Ramos (cell line): ENCODE results near the gene HSD17B8.

Experiments used
- in situ Hi-C: fragments of 300-500 bp; cut with MboI; formaldehyde crosslinking; loops from one replicate; pipeline ENCODE4 v1.14.3; 2022; ENCODE audit warnings: low sequenced_read_pairs; ENCODE audit not compliant: unreplicated experiment

The HSD17B8 gene

DNA sequence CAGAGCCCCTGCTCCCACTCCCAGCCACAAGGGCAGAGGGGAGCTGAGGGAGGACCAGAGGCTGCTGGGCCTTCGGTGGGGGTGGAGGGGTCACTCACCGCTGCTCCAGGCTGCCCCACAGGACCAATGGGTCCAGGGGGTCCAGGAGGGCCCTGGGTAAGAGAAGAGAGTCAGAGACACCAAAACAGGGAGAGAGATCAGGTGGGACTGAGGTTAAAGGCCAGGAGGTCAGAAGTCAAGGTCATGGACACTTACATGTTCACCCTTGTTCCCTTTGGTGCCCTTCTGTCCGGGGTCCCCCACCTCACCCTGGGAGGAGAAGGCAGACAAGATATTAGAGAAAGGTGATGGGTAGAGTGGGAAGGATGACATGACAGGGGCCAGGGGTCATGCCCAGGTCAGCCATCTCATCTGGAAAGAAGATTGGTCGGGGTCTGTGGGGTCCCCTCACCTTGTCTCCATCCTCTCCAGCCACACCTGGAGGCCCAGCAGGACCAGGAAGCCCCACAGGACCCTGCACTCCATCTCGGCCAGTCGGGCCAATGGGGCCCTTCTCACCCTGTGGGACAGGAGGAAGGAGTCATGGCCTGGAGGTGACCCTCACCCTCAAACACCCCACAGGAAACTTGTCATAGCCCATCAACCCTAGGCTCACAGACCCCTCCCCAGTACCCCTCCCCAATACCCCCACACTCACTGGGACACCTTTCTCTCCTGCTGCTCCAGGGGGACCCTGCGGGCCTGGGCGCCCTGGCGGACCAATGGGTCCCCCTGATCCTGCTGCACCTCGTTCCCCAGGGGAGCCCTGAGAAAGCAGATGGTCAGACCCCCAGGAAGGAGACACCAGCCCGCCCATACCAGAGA lies 33.2 kb upstream of the HSD17B8 start:
- in situ Hi-C loops: no loop called here

DNA sequence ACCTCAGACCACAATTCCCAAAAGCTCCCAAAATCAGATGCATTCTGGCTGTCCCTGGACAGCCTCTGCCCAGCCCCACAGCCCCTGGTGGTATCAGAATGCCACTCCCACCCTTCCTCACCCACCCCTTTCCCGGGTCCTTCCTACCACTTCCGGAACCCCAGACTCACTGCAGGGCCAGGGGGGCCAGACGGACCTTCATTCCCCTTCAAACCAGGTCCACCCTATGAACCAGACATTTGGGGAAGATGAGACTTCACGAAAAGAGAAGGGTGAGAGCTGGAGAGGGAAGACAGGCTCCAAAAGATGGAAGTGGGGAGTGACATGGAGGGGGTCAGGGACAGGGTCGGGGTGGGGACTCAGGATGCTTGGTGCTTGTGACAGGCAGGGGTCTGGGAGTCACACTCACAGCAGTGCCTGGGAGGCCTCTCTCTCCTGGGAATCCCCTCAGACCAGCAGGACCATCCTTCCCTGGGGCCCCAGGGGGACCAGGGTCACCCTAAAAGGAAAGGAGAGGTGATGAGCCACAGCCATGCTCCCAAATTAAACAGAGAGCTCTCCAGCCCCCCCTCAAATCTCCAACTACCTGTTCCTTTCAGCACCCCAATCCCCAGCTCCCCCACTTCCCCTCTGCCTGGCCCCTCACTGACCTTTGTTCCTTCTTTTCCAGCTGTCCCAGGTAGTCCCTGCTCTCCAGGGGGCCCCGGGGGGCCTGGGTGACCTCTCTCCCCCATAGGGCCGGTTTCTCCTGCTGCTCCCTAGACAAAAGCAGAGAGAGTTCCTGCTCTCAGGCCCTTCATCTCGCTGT lies 32.4 kb upstream of the HSD17B8 start:
- in situ Hi-C loops: no loop called here

DNA sequence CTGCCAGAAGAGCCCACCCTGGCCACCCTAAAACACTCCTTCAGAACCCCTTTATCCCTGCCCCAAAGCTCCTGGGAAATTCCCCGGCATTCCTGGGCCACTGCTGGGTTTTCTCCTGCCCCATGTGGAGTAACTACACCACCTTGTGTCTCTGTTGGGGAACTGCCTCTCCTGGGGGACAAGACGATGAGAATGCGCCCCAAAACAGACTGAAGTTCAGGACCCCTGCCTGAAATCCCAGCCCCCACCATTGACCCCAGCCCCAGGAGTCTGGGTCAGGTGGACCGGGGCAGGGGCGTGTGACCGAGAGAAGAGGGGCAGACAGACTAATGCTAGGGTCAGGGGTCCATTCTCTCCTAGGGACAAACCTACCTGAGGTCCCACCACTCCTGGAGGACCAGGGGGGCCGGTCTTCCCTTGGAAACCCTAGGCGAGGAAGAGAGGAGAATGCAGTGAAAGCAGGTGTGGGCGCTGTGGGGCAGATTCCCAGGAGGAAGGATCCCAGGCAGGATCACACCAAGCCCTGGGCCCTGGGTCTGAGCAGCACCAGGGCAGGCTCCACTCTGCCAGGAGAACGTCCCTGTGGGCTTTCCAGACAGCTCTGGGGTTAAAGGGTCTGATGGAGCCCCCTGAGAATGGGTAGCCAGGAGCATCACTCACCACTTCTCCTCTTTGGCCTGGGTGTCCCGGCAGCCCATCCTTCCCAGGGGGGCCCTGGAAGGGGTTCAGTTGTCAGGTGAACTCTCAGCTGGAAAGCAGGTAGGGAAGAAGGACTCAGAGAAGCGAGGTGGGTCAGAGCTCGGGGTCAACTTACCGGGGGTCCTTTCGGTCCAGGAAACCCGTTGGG lies 31.5 kb upstream of the HSD17B8 start:
- in situ Hi-C loops: no loop called here

DNA sequence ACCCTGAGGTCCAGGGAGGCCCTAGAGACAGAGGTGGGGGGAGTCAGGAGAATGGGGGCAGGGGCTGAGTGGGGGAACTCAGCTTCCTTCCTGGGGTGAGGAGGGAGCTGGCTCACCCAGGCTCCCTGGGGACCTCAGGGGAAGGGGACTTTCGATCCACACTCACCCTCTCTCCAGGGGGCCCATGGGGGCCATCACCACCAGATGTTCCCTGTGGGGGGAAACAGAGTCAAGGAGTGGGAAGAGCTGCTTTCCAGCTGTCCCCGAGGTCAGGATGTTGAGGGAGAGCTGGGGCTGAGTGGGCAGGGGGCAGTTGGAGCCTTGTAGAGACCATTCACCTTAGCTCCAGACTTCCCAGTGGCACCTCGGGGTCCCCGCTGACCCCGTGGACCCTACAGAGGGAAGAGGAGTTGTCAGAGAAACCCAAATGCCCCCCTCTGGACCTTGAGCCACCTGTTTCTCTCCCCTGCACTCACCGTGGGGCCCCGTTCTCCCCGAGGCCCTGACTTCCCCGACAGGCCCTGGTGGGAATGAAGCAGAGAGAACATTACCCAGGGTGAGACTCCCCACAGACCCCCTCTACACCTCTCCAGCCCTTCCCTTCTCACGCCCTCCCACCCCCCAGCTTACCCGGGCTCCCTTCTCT lies 30.8 kb upstream of the HSD17B8 start:
- in situ Hi-C loops: no loop called here

DNA sequence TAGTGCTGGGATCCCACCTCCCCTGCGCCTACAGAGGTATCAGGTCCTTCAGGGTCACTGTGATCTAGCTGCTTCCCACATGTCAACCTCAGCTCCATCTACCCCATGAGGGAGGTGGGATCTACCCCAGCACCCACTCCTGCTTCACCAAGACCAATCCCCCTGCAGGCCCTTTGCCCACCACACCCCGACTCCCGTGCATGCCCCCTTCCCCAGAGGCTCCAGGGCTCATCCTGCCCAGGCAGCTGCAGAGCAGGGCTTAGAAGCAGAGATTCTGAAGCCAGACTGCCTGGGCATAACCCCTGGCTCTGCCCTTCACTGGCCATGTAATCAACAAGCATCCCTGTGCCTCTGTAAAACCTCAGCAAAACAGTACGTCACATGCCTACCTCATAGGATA lies 29.7 kb upstream of the HSD17B8 start:
- in situ Hi-C loops: no loop called here

DNA sequence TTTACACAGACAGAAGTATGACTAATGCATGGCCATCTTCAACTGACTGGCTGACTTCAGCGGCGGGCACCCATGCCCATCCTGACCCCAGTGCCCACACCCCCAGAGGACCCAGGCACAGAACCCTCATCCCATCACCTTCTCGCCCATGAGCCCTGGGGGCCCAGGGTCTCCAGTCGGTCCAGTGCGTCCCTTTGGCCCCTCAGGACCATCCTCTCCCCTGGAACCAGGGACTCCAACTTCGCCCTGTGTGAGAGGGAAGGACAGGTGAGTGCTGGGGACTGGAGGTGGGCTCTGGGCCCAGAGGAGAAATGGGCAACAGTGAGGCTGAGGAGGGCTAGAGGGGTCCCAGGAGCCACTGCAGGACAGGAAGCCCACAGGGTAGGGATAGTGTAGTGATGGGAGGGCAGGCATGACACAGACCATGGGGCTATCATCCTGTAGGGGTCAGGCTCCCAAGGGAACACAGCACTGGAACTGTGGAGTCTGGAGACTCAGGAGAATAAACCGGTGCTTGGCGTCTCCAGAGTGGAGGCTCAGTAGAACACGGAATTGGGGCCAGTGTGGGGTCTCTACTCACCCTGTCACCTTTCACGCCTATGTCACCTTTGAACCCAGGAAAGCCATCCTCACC lies 28.9 kb upstream of the HSD17B8 start:
- in situ Hi-C loops: no loop called here

DNA sequence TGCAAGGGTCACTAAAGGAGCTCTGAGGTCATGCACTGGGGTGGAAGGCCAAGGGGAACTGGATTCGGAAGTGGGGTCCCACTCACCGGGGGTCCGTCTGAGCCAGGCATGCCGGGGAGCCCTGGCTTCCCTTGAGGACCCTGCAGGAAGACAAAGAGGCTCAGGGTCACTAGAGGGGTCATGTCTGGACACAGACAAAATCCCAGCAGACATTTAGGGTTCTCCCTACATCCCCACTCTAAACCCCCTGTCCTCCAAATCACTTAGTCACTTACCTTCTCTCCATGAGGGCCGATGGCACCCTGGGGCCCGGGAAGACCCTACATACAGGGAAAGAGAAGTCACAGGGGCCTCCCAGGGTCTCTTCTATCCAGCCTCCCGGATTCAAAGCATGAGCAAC lies 27.5 kb upstream of the HSD17B8 start:
- in situ Hi-C loops: no loop called here

DNA sequence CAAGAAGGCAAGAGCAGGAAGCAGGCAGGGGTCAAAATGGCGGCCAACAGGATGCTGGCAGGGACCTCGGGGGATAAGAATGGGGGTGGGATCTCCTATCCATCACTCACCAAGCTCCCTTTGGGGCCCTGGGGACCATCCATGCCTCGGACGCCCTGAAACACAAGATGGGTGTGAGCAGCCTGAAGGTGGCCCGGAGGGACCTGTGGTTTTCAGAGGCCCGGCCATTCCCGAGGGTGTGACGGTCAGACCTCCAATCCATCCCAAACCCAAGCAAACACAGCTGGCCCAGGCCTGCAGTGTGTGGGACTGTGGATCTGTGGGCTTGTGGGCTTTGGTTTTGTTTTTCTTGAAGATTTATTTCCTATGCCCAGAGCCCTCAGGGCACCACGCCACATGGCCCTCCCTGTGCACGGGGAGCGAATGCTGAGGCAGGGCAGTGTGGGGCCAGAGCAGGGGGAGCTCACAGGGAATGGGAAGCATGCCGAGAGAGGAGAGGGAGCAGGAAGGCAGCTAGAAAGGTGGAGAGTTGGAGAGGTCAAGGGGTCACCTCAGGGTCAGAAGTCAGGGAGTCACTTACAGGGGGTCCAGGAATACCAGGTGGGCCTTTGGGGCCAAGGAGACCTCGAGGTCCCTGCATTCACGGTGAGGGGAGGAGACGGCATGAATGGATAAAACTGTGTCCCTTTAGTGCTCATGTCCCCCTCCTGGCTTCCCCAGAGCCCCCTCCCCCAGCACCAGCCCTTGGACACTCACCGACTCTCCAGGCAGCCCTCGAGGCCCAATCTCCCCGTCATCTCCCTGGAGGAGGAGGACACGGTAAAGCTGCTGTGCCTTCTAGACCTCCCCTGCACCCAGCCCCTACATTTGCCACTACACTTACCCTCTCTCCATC lies 26.7 kb upstream of the HSD17B8 start:
- in situ Hi-C loops: no loop called here

DNA sequence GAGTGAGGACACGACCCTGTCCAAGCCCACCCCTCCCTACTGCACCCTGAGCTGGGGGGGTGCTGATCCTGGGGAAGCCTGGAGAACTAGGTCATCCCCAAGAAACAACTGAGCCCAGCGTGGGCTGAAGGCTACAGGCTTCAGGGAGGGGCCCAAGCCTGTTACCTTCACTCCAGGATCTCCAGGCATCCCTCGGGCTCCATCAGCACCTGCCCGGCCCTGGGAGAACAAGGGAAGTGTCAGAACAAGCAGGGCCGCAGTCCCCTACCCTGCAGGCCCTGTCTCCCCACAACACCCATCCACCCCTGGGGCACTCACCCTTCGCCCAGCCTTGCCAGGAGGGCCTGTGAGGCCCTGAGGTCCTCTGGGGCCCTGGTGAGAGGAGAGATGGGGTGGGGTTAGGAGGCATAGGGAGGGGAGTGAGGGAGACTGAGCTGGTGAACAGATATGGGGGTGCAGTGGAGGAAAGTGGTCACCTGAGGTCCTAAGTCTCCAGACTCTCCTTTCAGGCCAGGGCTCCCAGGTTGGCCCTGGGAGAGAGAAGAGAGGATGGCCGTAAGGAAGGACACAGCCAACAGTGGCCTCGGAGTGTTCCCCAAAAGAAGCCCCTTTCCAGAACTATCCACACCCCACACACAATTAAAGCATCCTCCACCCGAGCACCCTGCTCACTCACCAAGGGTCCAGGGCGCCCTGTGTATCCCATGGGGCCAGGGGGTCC lies 25.5 kb upstream of the HSD17B8 start:
- in situ Hi-C loops: no loop called here

DNA sequence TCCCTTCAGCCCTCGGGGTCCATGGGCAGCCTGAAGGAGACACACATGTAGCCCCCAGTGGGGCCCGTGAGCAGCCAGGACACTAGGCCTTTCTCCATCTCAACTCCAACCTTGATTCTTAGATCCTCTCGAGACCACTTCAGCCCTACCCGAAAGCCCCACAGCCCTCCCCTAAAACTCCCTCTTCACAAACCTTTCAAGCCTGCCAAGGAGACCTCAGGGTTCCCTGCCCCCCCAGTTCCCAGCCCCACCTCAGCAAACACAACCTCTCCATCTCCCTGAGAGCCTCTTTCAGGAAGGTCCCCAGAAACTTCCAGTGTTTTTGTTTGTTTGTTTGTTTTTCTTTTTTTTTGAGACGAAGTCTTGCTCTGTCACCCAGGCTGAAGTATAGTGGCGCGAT lies 23.3 kb upstream of the HSD17B8 start:
- in situ Hi-C loops: no loop called here

DNA sequence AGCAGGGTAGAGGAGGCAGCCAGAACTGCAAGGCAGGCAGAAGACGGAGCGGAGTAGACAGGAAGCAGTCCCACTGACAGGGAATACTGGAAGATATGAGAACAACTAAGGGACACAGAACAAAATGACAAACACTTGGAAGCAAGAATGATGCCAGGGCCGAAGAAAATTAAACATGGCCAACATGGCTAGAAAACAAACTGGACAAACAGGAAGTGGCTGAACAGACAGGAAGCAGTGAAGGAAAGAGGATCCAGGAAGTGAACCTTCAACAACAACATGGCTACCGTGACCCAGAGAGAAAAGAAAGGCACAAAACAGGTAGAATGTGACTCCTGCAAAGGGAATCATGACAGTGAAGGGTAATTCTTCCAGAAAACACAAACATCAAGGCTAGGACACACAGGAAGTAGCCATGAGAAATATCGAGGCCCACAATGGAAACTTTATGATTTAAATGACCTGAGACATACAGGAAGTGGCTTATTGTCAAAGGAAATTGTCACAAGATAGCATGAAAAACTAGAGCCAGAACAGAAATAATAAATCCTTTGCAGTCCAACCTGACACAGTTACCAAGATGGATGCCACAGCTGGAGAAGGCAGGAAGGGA lies 21.3 kb upstream of the HSD17B8 start:
- in situ Hi-C loops: no loop called here

DNA sequence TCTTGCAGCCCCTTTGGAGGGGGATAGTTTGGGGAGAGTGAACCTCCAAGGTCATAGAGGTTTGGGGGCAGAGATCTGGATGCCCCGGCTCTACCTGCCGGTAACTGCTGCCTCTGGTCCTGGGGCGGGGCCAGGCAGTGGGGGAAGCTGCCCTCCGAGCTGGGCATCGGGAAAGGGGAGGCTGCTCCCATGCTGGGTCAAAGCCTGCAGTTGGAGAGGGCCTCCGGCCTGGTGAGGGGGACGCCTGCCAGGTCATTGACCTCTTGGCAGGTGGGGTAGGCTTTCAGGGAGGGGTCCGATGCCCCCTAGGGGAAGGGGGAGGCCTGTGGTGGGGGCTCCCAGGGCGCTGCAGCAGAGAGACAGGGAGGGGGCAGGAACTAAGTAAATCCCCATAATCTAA lies 19.3 kb upstream of the HSD17B8 start:
- in situ Hi-C loops: no loop called here

DNA sequence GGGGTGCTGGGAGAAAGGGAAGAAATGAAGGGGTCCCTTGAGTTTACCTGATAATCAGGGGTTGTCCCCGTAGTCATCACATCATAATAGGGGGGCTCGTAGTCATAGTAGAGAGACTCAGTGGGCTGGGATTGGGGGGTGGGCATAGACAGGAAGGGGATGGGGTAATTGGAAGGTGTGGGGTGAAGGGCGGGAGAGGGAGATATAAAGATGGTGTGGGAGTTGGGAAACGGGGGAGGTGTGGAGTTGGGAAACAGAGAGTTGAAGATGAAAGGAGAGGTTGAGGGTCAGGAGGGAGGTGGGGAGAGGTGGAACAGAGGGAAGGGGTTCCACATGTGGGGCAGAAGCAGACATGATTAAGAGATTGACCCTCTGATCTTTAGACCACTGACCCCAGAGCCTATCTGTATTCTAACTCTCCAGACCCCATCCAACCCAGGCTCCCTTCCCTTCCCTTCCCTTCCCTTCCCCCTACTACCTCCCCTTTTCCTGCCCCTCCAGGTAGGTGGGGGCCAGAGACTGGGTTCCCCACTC lies 18.7 kb upstream of the HSD17B8 start:
- in situ Hi-C loops: no loop called here

DNA sequence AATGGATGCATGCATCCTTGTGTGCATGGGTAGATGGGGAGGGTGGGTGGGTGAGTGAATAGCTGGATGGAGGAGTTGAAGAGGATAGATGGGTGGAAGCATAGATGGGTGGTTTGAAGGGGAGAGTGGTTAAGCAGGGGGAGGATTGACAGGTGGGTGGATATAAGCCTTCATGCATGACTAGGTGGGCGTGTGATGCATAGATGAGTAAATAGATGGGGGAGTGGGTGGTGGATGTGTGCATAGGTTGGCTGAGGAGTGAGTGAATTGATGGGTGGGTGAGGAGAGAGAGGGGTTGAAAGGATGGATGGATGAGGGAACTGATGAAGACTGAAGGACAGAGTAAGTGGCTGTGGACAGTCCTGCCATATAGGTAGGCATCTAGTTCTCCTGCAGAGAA lies 16.6 kb upstream of the HSD17B8 start:
- in situ Hi-C loops: no loop called here

DNA sequence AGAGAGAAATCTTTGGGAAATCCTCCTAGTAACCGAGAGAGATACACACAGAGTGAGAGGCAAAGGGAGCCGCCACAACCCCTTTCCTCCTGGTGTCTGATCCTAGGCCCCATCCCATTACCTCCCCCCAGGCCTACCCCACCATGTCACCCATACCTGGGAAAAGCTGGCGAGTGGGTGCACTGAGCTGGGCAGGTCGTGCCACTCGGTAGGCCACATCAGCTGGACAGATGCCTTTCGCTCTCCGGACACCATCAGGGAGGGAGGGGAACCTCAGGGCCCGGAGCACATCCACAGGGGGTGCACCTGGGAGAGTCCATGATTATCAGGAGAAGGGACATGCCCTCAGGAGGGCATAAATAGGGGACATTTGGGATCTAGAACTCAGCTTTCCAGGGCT lies 15.3 kb upstream of the HSD17B8 start:
- in situ Hi-C loops: no loop called here

DNA sequence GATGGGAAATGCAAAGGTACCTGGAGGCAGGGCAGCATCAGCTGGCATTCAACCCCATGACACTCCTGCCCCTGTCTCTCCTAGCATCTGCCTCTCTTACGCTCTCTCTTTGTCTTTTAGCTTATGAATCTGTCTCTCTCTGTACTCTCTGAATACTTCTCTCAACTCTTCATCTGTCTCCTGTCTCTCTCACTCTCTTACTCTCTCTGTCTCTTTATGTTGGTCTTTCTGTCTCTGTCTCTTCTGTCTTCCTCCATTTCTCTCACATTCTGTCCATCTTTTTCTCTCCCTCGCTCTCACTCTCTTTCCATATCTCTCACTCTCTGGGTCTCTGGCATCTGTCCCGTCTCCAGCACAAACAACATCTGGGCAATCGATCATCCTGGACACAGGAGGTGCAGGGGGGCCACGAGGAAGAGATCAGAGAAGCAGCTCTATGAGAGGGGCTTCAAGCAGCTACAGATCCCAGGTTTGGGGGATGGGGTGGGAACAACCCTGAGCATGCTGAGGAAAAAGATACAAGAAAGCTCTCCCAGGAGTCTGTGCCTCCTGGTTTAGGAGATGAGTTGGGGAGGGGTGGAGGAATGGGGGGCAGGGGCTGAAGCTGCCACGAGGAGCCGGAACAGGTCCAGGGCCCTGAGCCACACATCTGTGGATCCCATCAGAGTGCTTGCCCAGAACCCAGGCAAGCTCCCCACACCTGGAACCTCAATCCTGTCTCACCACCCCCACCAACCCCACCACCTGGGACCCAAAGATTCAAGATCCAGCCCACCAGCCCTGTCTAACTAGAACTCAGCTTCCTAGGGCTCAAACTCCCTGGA lies 14.6 kb upstream of the HSD17B8 start:
- in situ Hi-C loops: no loop called here
